ENCODE results near the gene MAPK12. TPM values are rescaled to one million over a fixed set of nuclear protein-coding genes. Genes with fewer than 3 reads are reported as not detected.

Gene MAPK12
- total RNA-seq, 1 experiment from 2014 or later, result 86.7 TPM

DNA sequence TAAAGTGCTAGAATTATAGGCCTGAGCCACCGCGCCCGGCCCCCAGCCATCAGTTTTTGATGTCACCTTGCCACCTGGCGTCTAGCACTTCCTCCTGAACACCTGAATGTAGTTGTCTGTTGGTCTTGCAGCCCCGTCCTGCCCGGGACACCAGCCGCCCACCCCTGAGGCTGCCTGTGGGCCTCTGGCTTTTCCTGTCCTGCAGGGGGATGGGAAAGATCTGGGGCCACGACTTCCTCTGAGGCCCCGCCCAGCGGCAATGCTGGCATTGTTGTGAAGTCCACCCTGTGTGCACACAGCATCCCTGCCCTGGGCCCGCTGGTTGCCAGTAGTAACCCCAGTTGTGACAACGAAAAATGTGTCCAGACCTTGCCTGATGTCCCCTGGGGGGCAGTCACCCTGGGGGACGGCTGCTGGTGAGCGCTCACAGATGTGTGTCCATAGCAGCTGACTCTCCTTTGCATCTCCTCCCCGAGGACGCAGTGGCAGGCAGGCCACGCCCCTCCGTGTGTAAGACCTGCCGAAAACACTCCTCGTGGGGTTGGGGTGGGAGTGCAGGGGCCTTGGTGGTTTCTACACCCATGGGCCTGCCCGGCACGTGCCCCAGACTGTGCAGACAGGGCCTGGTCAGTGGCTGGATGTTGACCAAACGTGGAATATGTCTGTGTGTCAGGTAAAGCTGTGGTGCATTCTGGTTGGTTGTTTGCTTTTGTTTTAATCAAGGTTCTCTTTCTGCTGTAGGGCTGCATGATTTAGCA is 53.9 kb downstream of the MAPK12 start:
- no peak for DNase-seq (ENCODE audit: low read depth, low spot score)
- POLR2A ChIA-PET, result no interaction called here
- CTCF ChIA-PET, result interaction anchor here (1.7 kb wide), 1 partner anchor 59 kb away, joined by 7 read pairs; no protein-coding TSS in a partner anchor
- no peak overlapping the region for H3K27ac ChIP-seq (ENCODE audit: low read depth, low read length)
- H2AFZ ChIP-seq (ENCODE audit: low read depth, low read length, poor library complexity, severe bottlenecking), result no peak overlapping the region
- BruUV-seq (replicated peaks), result no TSS peak
- intact Hi-C loops (cut with micrococcal nuclease), result loop anchor here (10.0 kb wide), 1 partner anchor 273 kb away; no protein-coding TSS in a partner anchor
- ATAC-seq, result no peak
- H3K9ac ChIP-seq (ENCODE audit: low read length), result no peak overlapping the region
- H3K9me2 ChIP-seq (ENCODE audit: insufficient read depth), result no peaks in the 10 kb centered on the region
- H3K27me3 ChIP-seq (ENCODE audit: insufficient read depth, low read length), result no peaks in the 10 kb centered on the region
- no peak overlapping the region for H3K4me2 ChIP-seq (ENCODE audit: low read length)
- peaks cover 0 to 16% of the 10 kb centered on the region in 2 experiments; a peak in 2 of 4 replicates for H3K4me1 ChIP-seq (ENCODE audit: control insufficient read depth in 1 of 2, insufficient read depth in 2 of 2, low read length in 2 of 2)
- no peaks in the 10 kb centered on the region for H4K20me1 ChIP-seq (ENCODE audit: insufficient read depth)
- H3K4me3 ChIP-seq (replicated peaks in 1 of 2; ENCODE audit: low read depth in 1 of 2, low read length in 2 of 2), result no peak overlapping the region
- 0 out of 2 replicates have a peak, but pooled peaks cover 5% of the 10 kb centered on the region for H3K79me2 ChIP-seq (ENCODE audit: insufficient read depth, low read length)
- H3K36me3 ChIP-seq (ENCODE audit: control insufficient read depth in 1 of 2, insufficient read depth in 2 of 2, low read length in 2 of 2), result peaks cover 6 to 11% of the 10 kb centered on the region in 2 experiments; a peak in 3 of 4 replicates
- TF ChIP-seq ZFX (IDR thresholded peaks at IDR 0.05) (no peak), TCF7L2 (IDR thresholded peaks at IDR 0.05; ENCODE audit: borderline replicate concordance, extremely low read depth, insufficient read depth, insufficient read length) (no peak), RAD21 (IDR thresholded peaks at IDR 0.05; ENCODE audit: low read depth) (no peak)
- TF ChIP-seq, protein P1, sequence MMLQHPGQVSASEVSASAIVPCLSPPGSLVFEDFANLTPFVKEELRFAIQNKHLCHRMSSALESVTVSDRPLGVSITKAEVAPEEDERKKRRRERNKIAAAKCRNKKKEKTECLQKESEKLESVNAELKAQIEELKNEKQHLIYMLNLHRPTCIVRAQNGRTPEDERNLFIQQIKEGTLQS (IDR thresholded peaks at IDR 0.05), result no peak
- RAD21 ChIA-PET (ENCODE audit: low non-redundant PET in 1 of 2, low total read pairs in 2 of 2, uncharacterized antibody in 2 of 2, unreplicated experiment in 2 of 2), result no interaction called here
- peaks cover 0 to 8% of the 10 kb centered on the region in 2 experiments; a peak in 1 of 4 replicates for H3K9me3 ChIP-seq (ENCODE audit: control insufficient read depth in 1 of 2, insufficient read depth in 1 of 2, low read depth in 1 of 2, low read length in 2 of 2)

DNA sequence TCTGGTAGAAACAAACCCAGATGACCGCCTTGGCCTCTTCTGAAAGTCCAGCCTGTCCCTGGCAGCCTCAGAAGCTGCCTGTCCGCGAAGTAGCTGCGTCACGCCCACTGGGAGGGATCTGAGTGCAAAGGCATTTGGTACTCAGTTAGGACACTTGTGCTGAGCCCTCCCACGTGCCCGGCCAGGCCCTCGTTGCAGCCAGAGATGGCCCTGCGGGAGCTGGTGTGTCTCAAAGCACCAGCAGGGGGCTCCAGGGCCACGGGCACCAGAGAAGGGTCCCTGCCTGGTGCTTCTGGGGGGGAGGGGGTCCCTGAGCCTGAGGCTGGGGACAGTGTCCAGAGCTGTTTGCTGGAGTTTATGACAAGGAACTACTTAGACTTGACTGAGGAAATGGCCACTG is 54.9 kb downstream of the MAPK12 start:
- Histone ChIP-seq H3K4me3 (replicated peaks in 1 of 2; ENCODE audit: low read depth in 1 of 2, low read length in 2 of 2) (no peak overlapping the region), H4K20me1 (ENCODE audit: insufficient read depth) (no peaks in the 10 kb centered on the region), H3K27ac (ENCODE audit: low read depth, low read length) (peak overlapping the region; percentile 8; the same call in 1 of the 2 replicates), H3K27me3 (ENCODE audit: insufficient read depth, low read length) (no peaks in the 10 kb centered on the region), H2AFZ (ENCODE audit: low read depth, low read length, poor library complexity, severe bottlenecking) (no peak overlapping the region), H3K9me2 (ENCODE audit: insufficient read depth) (no peaks in the 10 kb centered on the region), H3K4me1 (ENCODE audit: control insufficient read depth in 1 of 2, insufficient read depth in 2 of 2, low read length in 2 of 2) (peaks cover 4 to 23% of the 10 kb centered on the region in 2 experiments), H3K36me3 (ENCODE audit: control insufficient read depth in 1 of 2, insufficient read depth in 2 of 2, low read length in 2 of 2) (peaks cover 6% of the 10 kb centered on the region in 2 experiments; a peak in 3 of 4 replicates), H3K79me2 (ENCODE audit: insufficient read depth, low read length) (peaks cover 8% of the 10 kb centered on the region), H3K9ac (ENCODE audit: low read length) (no peak overlapping the region), H3K9me3 (ENCODE audit: control insufficient read depth in 1 of 2, insufficient read depth in 1 of 2, low read depth in 1 of 2, low read length in 2 of 2) (peaks cover 0 to 8% of the 10 kb centered on the region in 2 experiments; a peak in 1 of 4 replicates), H3K4me2 (ENCODE audit: low read length) (peak overlapping the region; percentile 9; the same call in 1 of the 2 replicates)
- no TSS peak for BruUV-seq (replicated peaks)
- ChIA-PET CTCF (interaction anchor here (0.9 kb wide), 1 partner anchor 146 kb away, joined by 3 read pairs; no protein-coding TSS in a partner anchor), POLR2A (no interaction called here), RAD21 (ENCODE audit: low non-redundant PET in 1 of 2, low total read pairs in 2 of 2, uncharacterized antibody in 2 of 2, unreplicated experiment in 2 of 2) (no interaction called here)
- TF ChIP-seq POLR2AphosphoS5 (IDR thresholded peaks at IDR 0.05; ENCODE audit: low read depth, low read length), result no peak
- TF ChIP-seq, protein P2, sequence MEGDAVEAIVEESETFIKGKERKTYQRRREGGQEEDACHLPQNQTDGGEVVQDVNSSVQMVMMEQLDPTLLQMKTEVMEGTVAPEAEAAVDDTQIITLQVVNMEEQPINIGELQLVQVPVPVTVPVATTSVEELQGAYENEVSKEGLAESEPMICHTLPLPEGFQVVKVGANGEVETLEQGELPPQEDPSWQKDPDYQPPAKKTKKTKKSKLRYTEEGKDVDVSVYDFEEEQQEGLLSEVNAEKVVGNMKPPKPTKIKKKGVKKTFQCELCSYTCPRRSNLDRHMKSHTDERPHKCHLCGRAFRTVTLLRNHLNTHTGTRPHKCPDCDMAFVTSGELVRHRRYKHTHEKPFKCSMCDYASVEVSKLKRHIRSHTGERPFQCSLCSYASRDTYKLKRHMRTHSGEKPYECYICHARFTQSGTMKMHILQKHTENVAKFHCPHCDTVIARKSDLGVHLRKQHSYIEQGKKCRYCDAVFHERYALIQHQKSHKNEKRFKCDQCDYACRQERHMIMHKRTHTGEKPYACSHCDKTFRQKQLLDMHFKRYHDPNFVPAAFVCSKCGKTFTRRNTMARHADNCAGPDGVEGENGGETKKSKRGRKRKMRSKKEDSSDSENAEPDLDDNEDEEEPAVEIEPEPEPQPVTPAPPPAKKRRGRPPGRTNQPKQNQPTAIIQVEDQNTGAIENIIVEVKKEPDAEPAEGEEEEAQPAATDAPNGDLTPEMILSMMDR (IDR thresholded peaks at IDR 0.05 in 2 of 3, conservative IDR thresholded peaks at IDR 0.05 in 1 of 3; ENCODE audit: borderline replicate concordance in 1 of 3, insufficient read depth in 1 of 3, low read depth in 2 of 3, low read length in 2 of 3), result peak in 2 of 3 experiments; percentile 64 to 71; a peak in 5 of 6 replicates
- intact Hi-C loops (cut with micrococcal nuclease), result loop anchor here (10.0 kb wide), 1 partner anchor 272 kb away; no protein-coding TSS in a partner anchor
- ATAC-seq, result peak; percentile 73
- DNase-seq (ENCODE audit: low read depth, low spot score), result no peak
